ENCODE results near the gene SPATA31C2. TPM values are rescaled to one million over a fixed set of nuclear protein-coding genes. Genes with fewer than 3 reads are reported as not detected.
"Not testable (repeated sequence)": the region's sequence is repeated elsewhere in the genome, so short reads cannot be mapped to it uniquely, and the experiment has no call there.

Gene SPATA31C2
- total RNA-seq, 4 donors from 2014 or later: not detected

DNA sequence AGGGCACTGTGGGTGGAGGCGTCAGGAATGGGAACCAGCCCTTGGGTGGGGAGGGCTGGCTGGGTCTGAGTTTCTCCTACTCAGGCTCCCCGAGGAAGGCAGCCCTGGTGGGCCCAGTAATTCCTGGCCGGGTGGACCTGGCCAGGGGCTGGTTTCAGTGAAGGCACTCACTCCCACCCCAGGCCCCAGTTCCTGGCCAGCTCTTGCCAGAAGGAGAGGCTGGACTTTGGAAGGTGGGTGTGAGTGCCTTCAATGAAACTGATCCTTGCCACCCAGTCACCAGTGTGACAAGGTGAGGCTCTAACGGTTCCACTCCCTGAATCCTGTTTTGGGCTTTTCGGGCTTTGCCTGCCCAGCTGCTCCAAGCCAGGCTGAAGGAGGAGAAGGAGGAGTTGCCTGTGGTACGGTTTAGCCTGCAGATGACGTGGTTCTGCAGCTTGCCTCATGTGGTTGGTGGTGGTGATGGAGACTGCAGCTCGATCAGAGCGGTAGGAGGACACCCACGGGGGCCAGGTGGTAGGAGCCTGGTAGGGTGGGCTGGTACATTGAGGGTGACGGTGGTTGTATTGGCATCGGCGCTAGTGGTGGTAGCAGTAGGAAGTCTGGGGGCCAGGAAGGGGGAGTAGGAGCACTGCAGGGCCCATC, 23.2 kb downstream of the SPATA31C2 start:
- H3K4me3 ChIP-seq; H3K36me3 ChIP-seq; H3K27ac ChIP-seq; intact Hi-C loops (cut with DNase I; ENCODE audit: low total_unique reads); H3K4me1 ChIP-seq; H3K9me3 ChIP-seq; in situ Hi-C loops (cut with MboI; ENCODE audit: low pct_ligation_motif_present in 1 of 4, low pct_unique_long_range_greater_than_20kb in 1 of 4, low sequenced_read_pairs in 3 of 4); H3K27me3 ChIP-seq: not testable (repeated sequence)
- peak; percentile 11 for DNase-seq
- 72% methylated on average over 5 of the region's 13 CpGs; no CpG with 5 or more reads in 1 of the 2 donors for WGBS, 2 donors (ENCODE audit: low coverage in 1 of 2)

DNA sequence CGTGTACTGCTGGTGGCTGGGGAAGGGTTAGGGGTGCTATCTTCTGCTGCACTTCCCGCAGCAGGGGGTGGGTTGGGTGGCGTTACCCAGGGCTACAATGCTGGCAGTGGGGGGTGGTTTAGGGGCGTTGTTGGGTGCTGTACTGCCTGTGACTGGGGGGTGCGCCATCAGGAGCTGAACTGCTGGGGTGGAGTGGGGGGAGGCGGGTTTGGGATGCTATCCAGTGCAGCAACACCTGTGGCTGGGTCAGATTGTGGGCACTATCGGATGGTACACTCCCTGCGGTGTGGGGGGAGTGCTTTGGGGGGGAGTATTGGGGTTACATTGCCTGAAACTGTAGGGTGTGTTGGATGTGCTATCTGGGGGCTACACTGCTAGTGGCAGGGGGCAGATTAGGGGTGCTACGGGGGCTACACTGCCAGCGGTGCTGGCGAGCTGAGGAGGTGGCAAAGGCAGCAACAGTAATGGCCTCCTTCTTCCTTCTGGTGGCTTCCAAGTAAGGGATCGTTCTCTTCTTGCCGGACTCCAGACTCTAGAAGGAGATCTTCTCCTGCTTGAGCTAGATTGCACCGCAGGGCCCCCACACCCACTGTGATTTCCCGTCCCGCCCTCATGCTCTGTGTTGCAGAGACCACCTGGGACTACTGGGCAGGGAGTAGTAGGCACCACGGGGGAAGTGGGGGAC, 23.9 kb downstream of the SPATA31C2 start:
- DNase-seq; H3K4me1 ChIP-seq; H3K4me3 ChIP-seq; intact Hi-C loops (cut with DNase I; ENCODE audit: low total_unique reads); H3K27ac ChIP-seq; in situ Hi-C loops (cut with MboI; ENCODE audit: low pct_ligation_motif_present in 1 of 4, low pct_unique_long_range_greater_than_20kb in 1 of 4, low sequenced_read_pairs in 3 of 4); H3K36me3 ChIP-seq; H3K9me3 ChIP-seq; H3K27me3 ChIP-seq: not testable (repeated sequence)
- WGBS, 2 donors (ENCODE audit: low coverage in 1 of 2): 88% methylated on average over 9 of the region's 17 CpGs; no CpG with 5 or more reads in 1 of the 2 donors

DNA sequence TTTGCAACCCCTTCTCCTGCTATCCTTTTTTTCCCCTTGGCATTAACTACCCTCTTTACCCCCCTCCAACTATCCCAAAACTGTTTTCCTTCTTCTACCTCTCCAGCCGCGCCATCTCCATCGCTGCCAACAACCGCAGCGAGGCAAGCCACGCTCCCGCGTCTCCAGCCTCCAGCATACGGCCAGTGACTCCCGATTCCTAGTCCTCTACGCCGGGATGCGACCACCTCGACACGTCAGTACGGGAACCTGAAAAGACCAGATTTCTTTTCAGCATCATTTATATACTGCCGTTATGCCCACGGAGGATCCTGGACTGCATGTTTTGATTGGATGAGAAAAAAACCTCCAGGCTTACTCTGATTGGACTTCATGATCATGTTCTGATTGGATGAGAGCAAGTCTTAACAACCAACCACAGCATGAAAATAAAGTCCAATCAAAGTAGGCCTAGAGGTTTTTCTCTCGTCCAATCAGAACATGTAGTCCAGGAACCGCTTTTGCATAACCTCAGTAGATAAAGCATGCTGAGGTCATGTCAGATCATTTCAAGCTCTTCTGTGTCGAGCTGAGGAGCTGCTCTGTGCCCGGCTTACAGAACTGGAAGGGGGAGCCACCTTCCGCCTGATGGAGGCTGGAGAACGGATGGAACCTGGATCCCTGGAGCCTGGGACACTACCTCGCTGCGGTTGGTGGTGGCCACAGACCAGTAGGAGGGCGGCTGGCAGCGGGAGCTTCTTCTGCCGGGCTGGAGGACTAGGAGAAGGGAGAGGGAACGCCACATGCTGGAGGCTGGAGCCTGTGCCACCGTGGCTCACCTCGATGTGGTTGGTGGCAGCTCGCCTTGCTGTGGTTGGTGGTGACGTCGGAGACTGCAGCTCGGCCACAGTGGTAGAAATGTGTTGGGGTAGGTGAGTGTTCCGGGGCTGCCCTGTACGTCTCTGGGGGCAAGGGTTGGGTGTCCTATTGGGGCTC, 24.8 kb downstream of the SPATA31C2 start:
- in situ Hi-C loops (cut with MboI; ENCODE audit: low pct_ligation_motif_present in 1 of 4, low pct_unique_long_range_greater_than_20kb in 1 of 4, low sequenced_read_pairs in 3 of 4); DNase-seq; H3K27me3 ChIP-seq; H3K27ac ChIP-seq; H3K4me1 ChIP-seq; H3K9me3 ChIP-seq; H3K36me3 ChIP-seq; H3K4me3 ChIP-seq; intact Hi-C loops (cut with DNase I; ENCODE audit: low total_unique reads): not testable (repeated sequence)
- 94 to 96% methylated on average over 16 to 38 of the region's 38 CpGs for WGBS, 2 donors (ENCODE audit: low coverage in 1 of 2)

GRCh38 chr9:88110026-88110425, 28.2 kb downstream of the SPATA31C2 start:
- Histone ChIP-seq H3K4me1 (peaks cover 0 to 4% (median 2%) of the 10 kb centered on the region in 4 donors), H3K9me3 (no peaks in the 10 kb centered on the region), H3K36me3 (no peaks in the 10 kb centered on the region), H3K27me3 (peaks cover 3% of the 10 kb centered on the region), H3K4me3 (no peak overlapping the region), H3K27ac (no peak overlapping the region)
- TF ChIP-seq POLR2AphosphoS5 (IDR thresholded peaks at IDR 0.05) (no peak), EP300 (IDR thresholded peaks at IDR 0.05; ENCODE audit: low read depth) (no peak), CTCF (IDR thresholded peaks at IDR 0.05) (no peak), POLR2A (IDR thresholded peaks at IDR 0.05) (no peak)
- 82 to 86% methylated on average over 3 of the region's 3 CpGs for WGBS, 2 donors (ENCODE audit: low coverage in 1 of 2)
- DNase-seq: no peak
- intact Hi-C loops (cut with DNase I; ENCODE audit: low total_unique reads) (no loop called here), in situ Hi-C loops (cut with MboI; ENCODE audit: low pct_ligation_motif_present in 1 of 4, low pct_unique_long_range_greater_than_20kb in 1 of 4, low sequenced_read_pairs in 3 of 4) (no loop called here)

GRCh38 chr9:88108779-88109178, 29.5 kb downstream of the SPATA31C2 start:
- intact Hi-C loops (cut with DNase I; ENCODE audit: low total_unique reads): loop anchor here (10.0 kb wide), 1 partner anchor 466 kb away; no protein-coding TSS in a partner anchor
- H3K9me3 ChIP-seq: no peaks in the 10 kb centered on the region
- in situ Hi-C loops (cut with MboI; ENCODE audit: low pct_ligation_motif_present in 1 of 4, low pct_unique_long_range_greater_than_20kb in 1 of 4, low sequenced_read_pairs in 3 of 4): loop anchor here in 1 of 4 donors (10.0 kb wide), 1 partner anchor 466 kb away; no protein-coding TSS in a partner anchor
- no peaks in the 10 kb centered on the region for H3K4me1 ChIP-seq
- TF ChIP-seq POLR2A (IDR thresholded peaks at IDR 0.05) (no peak), EP300 (IDR thresholded peaks at IDR 0.05; ENCODE audit: low read depth) (no peak), CTCF (IDR thresholded peaks at IDR 0.05) (no peak), POLR2AphosphoS5 (IDR thresholded peaks at IDR 0.05) (no peak)
- H3K27ac ChIP-seq: no peak overlapping the region
- no peak overlapping the region for H3K4me3 ChIP-seq
- no peak for DNase-seq
- H3K36me3 ChIP-seq: peaks cover 0 to 2% (median 0%) of the 10 kb centered on the region in 4 donors
- H3K27me3 ChIP-seq: peaks cover 12% of the 10 kb centered on the region
- WGBS, 2 donors (ENCODE audit: low coverage in 1 of 2): 69 to 79% methylated on average over 3 to 4 of the region's 4 CpGs

Measured in transverse colon (tissue), 4 donors.